Thyroid gland (tissue), 4 donors: ENCODE results near the gene SNX24. TPM values are rescaled to one million over a fixed set of nuclear protein-coding genes. Genes with fewer than 3 reads are reported as not detected.

Experiments used
- DNase-seq, 2 donors: peaks; one replicate each; pipeline ENCODE4 v3.0.0-alpha.2; 2019
- H3K27ac ChIP-seq, 3 donors: fragments of 200-600 bp; sonication (generic); 1 replicate in 2 of 3; 2 replicates in 1 of 3; pipeline ENCODE4 v1.5.1; 2016 to 2019; ENCODE audit warnings: mild to moderate bottlenecking in 1 of 3, moderate library complexity in 1 of 3
- H3K27me3 ChIP-seq: fragments of 200-600 bp; sonication (generic); one replicate; pipeline ENCODE4 v1.5.1; 2019
- H3K36me3 ChIP-seq, 2 donors: fragments of 200-600 bp; sonication (generic); one replicate each; pipeline ENCODE4 v1.5.1; 2016 to 2019
- H3K4me1 ChIP-seq, 2 donors: fragments of 200-600 bp; sonication (generic); one replicate each; pipeline ENCODE4 v1.5.1; 2017 to 2019
- H3K4me3 ChIP-seq, 3 donors: fragments of 200-600 bp; sonication (generic); replicated peaks in 1 of 3; 1 replicate in 2 of 3; 2 replicates in 1 of 3; pipeline ENCODE4 v1.5.1; 2016; ENCODE audit warnings: mild to moderate bottlenecking in 1 of 3
- H3K9me3 ChIP-seq: fragments of 200-600 bp; sonication (generic); one replicate; pipeline ENCODE4 v1.5.1; 2017
- POLR2A ChIP-seq, 2 donors: fragments of 450-650 bp; IDR thresholded peaks; one replicate each; pipeline ENCODE4 v1.6.1; 2017; ENCODE audit warnings: antibody characterized with exemption in 2 of 2, mild to moderate bottlenecking in 2 of 2, moderate library complexity in 1 of 2
- WGBS, 2 donors: methylation state at CpG; one replicate each; pipeline ENCODE4 v1.1.5; 2017; 5-methylcytosine and 5-hydroxymethylcytosine counted together
- intact Hi-C: fragments of 100-400 bp; cut with DNase I; formaldehyde crosslinking; loops from one replicate; pipeline ENCODE4 v1.15.1; 2023
- total RNA-seq, 4 donors: library from RNA; depleted of rRNA; stranded (reverse); fragments of >200 nt; gene quantifications; one replicate each; pipeline ENCODE4 v1.2.3, GENCODE V29; 2016
- TF ChIP-seq, protein P1 (sequence below), 6 experiments: fragments of 200-600 bp in 3 of 6; fragments of 450-650 bp in 3 of 6; sonication (generic) in 3 of 6; IDR thresholded peaks; one replicate each; pipeline ENCODE4 v1.5.1; 2016 to 2019; ENCODE audit warnings: antibody characterized with exemption in 6 of 6, mild to moderate bottlenecking in 2 of 6, inconsistent platforms in 1 of 6, moderate library complexity in 1 of 6

The SNX24 gene
- total RNA-seq, 4 donors from 2014 or later: 17.1 to 39.7 (median 33.1) TPM

DNA sequence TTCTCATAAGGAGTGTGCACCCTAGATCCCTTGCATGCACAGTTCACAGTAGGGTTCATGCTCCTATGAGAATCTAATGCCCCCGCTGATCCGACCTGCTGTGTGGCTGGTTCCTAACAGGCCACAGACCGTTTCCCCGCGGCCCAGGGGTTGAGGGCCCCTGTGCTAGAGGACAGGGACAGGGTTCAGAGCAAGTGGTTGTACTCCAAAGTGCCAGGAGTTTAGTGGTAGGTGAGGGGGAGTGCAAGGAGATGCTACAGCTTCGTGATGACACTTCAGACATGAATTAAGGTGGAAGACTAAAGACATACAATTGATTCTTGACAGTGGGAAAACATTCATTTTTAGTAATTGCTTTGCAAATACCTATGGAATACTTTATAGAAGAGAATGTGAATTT is 40.5 kb downstream of the SNX24 start:
- H3K36me3 ChIP-seq: no peaks in the 10 kb centered on the region
- WGBS, 2 donors: 90 to 93% methylated on average over 6 of the region's 6 CpGs
- intact Hi-C loops: no loop called here
- H3K4me3 ChIP-seq: no peak overlapping the region
- H3K9me3 ChIP-seq: no peaks in the 10 kb centered on the region
- H3K4me1 ChIP-seq: peaks cover 0 to 2% of the 10 kb centered on the region in 2 donors
- H3K27me3 ChIP-seq: no peaks in the 10 kb centered on the region
- DNase-seq: no peak
- no peak overlapping the region for H3K27ac ChIP-seq
- TF ChIP-seq POLR2A (IDR thresholded peaks at IDR 0.05): no peak
- TF ChIP-seq, protein P1, sequence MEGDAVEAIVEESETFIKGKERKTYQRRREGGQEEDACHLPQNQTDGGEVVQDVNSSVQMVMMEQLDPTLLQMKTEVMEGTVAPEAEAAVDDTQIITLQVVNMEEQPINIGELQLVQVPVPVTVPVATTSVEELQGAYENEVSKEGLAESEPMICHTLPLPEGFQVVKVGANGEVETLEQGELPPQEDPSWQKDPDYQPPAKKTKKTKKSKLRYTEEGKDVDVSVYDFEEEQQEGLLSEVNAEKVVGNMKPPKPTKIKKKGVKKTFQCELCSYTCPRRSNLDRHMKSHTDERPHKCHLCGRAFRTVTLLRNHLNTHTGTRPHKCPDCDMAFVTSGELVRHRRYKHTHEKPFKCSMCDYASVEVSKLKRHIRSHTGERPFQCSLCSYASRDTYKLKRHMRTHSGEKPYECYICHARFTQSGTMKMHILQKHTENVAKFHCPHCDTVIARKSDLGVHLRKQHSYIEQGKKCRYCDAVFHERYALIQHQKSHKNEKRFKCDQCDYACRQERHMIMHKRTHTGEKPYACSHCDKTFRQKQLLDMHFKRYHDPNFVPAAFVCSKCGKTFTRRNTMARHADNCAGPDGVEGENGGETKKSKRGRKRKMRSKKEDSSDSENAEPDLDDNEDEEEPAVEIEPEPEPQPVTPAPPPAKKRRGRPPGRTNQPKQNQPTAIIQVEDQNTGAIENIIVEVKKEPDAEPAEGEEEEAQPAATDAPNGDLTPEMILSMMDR (IDR thresholded peaks at IDR 0.05): no peak

DNA sequence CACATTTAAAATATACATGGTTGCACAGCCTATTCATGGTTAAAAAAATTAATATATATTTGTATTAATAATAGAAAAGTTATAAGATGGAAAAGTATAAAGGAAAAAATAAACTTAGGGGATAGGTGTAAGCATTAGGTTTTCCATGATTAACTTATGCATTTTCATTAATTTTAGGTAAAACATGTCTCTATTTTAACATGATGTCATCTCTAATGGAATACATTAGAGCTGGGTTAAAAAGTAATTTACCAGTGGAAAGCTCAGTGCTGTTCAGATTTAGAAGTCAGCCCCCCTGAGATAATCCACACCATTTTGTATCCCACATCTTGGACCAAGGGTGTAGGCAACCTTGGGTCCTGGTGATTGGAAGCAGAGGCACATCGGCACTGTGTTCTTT is 49.7 kb downstream of the SNX24 start:
- no peaks in the 10 kb centered on the region for H3K36me3 ChIP-seq
- intact Hi-C loops: no loop called here
- TF ChIP-seq, protein P1 (IDR thresholded peaks at IDR 0.05): no peak
- TF ChIP-seq POLR2A (IDR thresholded peaks at IDR 0.05): no peak
- 91 to 100% methylated on average over 1 of the region's 1 CpG for WGBS, 2 donors
- no peaks in the 10 kb centered on the region for H3K9me3 ChIP-seq
- no peak for DNase-seq
- H3K4me1 ChIP-seq: peaks cover 0 to 8% of the 10 kb centered on the region in 2 donors
- no peak overlapping the region for H3K4me3 ChIP-seq
- H3K27me3 ChIP-seq: no peaks in the 10 kb centered on the region
- no peak overlapping the region for H3K27ac ChIP-seq

DNA sequence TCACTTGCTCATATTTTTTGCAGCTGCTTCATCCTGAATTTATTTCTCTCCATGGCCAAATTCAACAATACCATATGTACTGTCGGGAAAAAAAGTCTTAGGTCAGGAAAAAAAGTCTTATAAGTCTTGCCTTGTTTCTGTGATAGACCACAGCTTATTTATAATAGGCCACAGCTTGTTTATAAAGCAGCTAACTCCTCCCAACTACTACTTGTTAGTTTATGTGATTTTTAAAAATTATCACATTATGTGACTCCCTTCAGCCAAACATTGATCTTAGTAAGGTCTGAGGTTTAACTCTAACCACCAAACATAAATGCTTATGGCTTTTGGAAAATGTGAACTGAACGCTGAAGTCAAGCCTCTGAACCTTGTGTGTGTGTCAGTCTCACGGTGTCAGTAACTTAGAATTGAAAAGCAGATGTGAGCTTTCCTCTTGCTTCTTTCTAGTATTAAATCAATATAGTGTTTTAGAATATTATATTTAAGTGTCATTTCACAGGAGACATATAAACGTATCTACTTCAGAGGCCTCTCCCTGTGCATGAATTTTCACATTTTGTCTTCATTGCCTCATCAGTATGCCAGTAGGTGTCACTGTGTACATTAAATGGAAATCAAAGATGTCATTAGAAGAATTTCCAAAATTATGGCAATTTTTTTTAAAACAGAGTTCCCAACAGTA is 51.3 kb downstream of the SNX24 start:
- Histone ChIP-seq H3K27ac (no peak overlapping the region), H3K9me3 (no peaks in the 10 kb centered on the region), H3K4me1 (peaks cover 0 to under 1% of the 10 kb centered on the region in 2 donors), H3K4me3 (no peak overlapping the region), H3K27me3 (no peaks in the 10 kb centered on the region), H3K36me3 (no peaks in the 10 kb centered on the region)
- DNase-seq: no peak
- 72 to 74% methylated on average over 4 of the region's 4 CpGs for WGBS, 2 donors
- TF ChIP-seq, protein P1 (IDR thresholded peaks at IDR 0.05): peak; percentile 25 to 66 (median 62)
- TF ChIP-seq POLR2A (IDR thresholded peaks at IDR 0.05): no peak
- intact Hi-C loops: no loop called here

DNA sequence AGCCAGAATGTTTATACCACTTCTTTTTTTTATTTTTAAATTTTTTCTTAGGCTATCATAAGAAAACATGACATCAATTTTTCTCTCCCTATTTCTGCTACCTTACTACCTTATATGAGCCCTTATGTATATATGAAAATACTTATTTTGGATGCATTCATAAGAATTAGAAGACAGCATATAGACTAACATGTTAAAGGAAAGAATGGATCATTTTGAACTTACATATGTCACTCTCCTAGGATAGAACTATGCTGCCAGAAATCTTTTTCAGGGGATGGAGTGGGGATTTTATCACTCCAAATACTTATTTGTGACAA is 51.8 kb downstream of the SNX24 start:
- Histone ChIP-seq H3K9me3 (no peaks in the 10 kb centered on the region), H3K27me3 (no peaks in the 10 kb centered on the region), H3K4me3 (no peak overlapping the region), H3K36me3 (no peaks in the 10 kb centered on the region), H3K27ac (no peak overlapping the region), H3K4me1 (peaks cover 4 to 5% of the 10 kb centered on the region in 2 donors)
- DNase-seq: no peak
- TF ChIP-seq, protein P1 (IDR thresholded peaks at IDR 0.05): no peak
- TF ChIP-seq POLR2A (IDR thresholded peaks at IDR 0.05): no peak
- intact Hi-C loops: no loop called here

DNA sequence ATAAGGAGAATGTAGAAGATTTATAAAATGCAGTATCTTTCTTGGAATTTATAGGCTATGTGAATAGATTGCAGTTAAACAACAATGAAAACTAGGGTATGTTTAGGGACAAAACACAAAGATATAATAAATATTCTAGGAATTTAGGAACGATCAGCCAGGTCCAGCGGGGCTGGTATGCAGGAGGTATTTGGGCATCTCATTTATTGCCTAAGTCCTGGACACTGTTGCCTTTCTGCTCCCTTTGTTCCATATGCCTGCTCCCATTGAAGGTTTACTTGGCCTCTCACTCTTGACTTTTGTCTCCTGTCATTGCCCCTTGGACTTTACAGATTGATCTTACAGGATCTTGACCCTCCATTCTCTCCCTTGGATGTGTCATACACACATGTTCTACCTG is 55.9 kb downstream of the SNX24 start:
- H3K27ac ChIP-seq: no peak overlapping the region
- 84 to 93% methylated on average over 2 of the region's 2 CpGs for WGBS, 2 donors
- no peak for TF ChIP-seq POLR2A (IDR thresholded peaks at IDR 0.05)
- TF ChIP-seq, protein P1 (IDR thresholded peaks at IDR 0.05): no peak
- H3K36me3 ChIP-seq: no peaks in the 10 kb centered on the region
- intact Hi-C loops: no loop called here
- H3K9me3 ChIP-seq: no peaks in the 10 kb centered on the region
- peaks cover 14 to 20% of the 10 kb centered on the region in 2 donors for H3K4me1 ChIP-seq
- DNase-seq: no peak
- H3K4me3 ChIP-seq: no peak overlapping the region
- H3K27me3 ChIP-seq: no peaks in the 10 kb centered on the region
